Hepatocyte (in vitro differentiated cells): ENCODE results near the gene DOCK1. TPM values are rescaled to one million over a fixed set of nuclear protein-coding genes. Genes with fewer than 3 reads are reported as not detected.

ENCODE experiments used
- DNase-seq: peaks from one replicate; pipeline ENCODE4 v3.0.0-alpha.2; 2016; ENCODE audit warnings: low spot score
- H2AFZ ChIP-seq: fragments of 200-600 bp; sonication (generic); 2 replicates; pipeline ENCODE4 v1.6.0; 2016; ENCODE audit warnings: antibody characterized with exemption, mild to moderate bottlenecking
- H3K27ac ChIP-seq: fragments of 200-600 bp; sonication (generic); 2 replicates; pipeline ENCODE4 v1.5.1; 2016; ENCODE audit warnings: mild to moderate bottlenecking
- H3K27me3 ChIP-seq: fragments of 200-600 bp; sonication (generic); 2 replicates; pipeline ENCODE4 v1.6.1; 2016
- H3K36me3 ChIP-seq: fragments of 200-600 bp; sonication (generic); replicated peaks from 2 replicates; pipeline ENCODE4 v1.5.1; 2016; ENCODE audit warnings: low read depth; ENCODE audit not compliant: insufficient read depth
- H3K4me1 ChIP-seq: fragments of 200-600 bp; sonication (generic); 2 replicates; pipeline ENCODE4 v1.5.1; 2016; ENCODE audit warnings: mild to moderate bottlenecking, moderate library complexity; ENCODE audit not compliant: insufficient read depth
- H3K4me2 ChIP-seq: fragments of 200-600 bp; sonication (generic); 2 replicates; pipeline ENCODE4 v1.6.0; 2016
- H3K4me3 ChIP-seq: fragments of 200-600 bp; sonication (generic); 2 replicates; pipeline ENCODE4 v1.5.1; 2016; ENCODE audit warnings: mild to moderate bottlenecking
- H3K79me2 ChIP-seq: fragments of 200-600 bp; sonication (generic); 2 replicates; pipeline ENCODE4 v1.6.0; 2017; ENCODE audit warnings: mild to moderate bottlenecking
- H3K9me2 ChIP-seq: fragments of 200-600 bp; sonication (generic); replicated peaks from 2 replicates; pipeline ENCODE4 v1.6.0; 2017; ENCODE audit warnings: mild to moderate bottlenecking; ENCODE audit not compliant: insufficient read depth
- H3K9me3 ChIP-seq: fragments of 200-600 bp; sonication (generic); 2 replicates; pipeline ENCODE4 v1.5.1; 2016; ENCODE audit warnings: low read depth, mild to moderate bottlenecking
- H4K20me1 ChIP-seq: fragments of 200-600 bp; sonication (generic); 2 replicates; pipeline ENCODE4 v1.6.0; 2016; ENCODE audit warnings: mild to moderate bottlenecking; ENCODE audit not compliant: insufficient read depth, poor library complexity, severe bottlenecking
- EZH2 ChIP-seq: fragments of 200-600 bp; sonication (generic); IDR thresholded peaks from 2 replicates; pipeline ENCODE4 v1.6.1; 2016; ENCODE audit warnings: antibody characterized with exemption, mild to moderate bottlenecking, borderline replicate concordance
- EZH2phosphoT487 ChIP-seq: fragments of 200-600 bp; sonication (generic); IDR thresholded peaks from one replicate; pipeline ENCODE4 v1.6.1; 2018; ENCODE audit warnings: antibody characterized with exemption, mild to moderate bottlenecking, low read depth, moderate library complexity; ENCODE audit not compliant: unreplicated experiment, severe bottlenecking
- WGBS: methylation state at CpG from one replicate; pipeline ENCODE4 v1.1.6; 2016; ENCODE audit warnings: low lambda C conversion rate; ENCODE audit errors: missing lambda C conversion rate; 5-methylcytosine and 5-hydroxymethylcytosine counted together
- polyA plus RNA-seq: library from polyadenylated mRNA; unstranded; fragments of >200 nt; fragmentation: Nextera tagmentation; extraction: Ambion mirVana; gene quantifications from 2 replicates; pipeline ENCODE4 v1.2.1, GENCODE V29; 2016
- total RNA-seq: library from RNA; depleted of rRNA; stranded (reverse); fragments of >200 nt; gene quantifications from 2 replicates; pipeline ENCODE4 v1.2.3, GENCODE V29; 2014
- TF ChIP-seq, protein P1 (sequence below): fragments of 200-600 bp; sonication (generic); IDR thresholded peaks from 2 replicates; pipeline ENCODE4 v1.5.1; 2016; ENCODE audit warnings: antibody characterized with exemption, mild to moderate bottlenecking; ENCODE audit not compliant: poor library complexity

DOCK1 gene
- total and polyA plus RNA-seq, 2 experiments from 2014 or later, result 16.0 to 55.5 TPM

DNA sequence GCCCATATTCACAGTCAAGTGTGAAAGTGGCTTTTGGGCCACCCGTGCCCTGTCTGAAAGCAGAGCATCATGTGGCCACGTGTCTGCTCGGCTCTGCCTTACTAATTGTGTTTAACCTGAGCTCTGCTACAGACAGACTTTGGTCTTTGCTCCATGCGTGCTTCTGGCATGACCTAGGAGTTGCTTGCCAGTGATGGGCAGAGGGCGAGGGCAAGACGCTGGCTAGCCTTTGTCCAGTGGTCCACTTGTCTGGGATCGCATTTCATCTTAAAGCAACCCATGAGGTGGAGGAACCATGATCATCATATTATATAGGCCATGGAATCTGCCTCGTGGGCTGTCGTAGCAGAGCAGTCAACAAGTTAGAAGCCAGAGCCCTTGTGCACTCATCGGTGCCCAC, 414.5 kb downstream of the DOCK1 start:
- H3K27me3 ChIP-seq, result no peaks in the 10 kb centered on the region
- no peak overlapping the region for H3K4me2 ChIP-seq
- 98% methylated on average over 10 of the region's 10 CpGs for WGBS
- H3K27ac ChIP-seq, result no peak overlapping the region
- DNase-seq, result no peak
- no peaks in the 10 kb centered on the region for H3K9me3 ChIP-seq
- H3K79me2 ChIP-seq, result no peaks in the 10 kb centered on the region
- TF ChIP-seq, protein P1, sequence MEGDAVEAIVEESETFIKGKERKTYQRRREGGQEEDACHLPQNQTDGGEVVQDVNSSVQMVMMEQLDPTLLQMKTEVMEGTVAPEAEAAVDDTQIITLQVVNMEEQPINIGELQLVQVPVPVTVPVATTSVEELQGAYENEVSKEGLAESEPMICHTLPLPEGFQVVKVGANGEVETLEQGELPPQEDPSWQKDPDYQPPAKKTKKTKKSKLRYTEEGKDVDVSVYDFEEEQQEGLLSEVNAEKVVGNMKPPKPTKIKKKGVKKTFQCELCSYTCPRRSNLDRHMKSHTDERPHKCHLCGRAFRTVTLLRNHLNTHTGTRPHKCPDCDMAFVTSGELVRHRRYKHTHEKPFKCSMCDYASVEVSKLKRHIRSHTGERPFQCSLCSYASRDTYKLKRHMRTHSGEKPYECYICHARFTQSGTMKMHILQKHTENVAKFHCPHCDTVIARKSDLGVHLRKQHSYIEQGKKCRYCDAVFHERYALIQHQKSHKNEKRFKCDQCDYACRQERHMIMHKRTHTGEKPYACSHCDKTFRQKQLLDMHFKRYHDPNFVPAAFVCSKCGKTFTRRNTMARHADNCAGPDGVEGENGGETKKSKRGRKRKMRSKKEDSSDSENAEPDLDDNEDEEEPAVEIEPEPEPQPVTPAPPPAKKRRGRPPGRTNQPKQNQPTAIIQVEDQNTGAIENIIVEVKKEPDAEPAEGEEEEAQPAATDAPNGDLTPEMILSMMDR, result no peak
- no peak for TF ChIP-seq EZH2
- TF ChIP-seq EZH2phosphoT487, result no peak
- no peaks in the 10 kb centered on the region for H4K20me1 ChIP-seq
- no peaks in the 10 kb centered on the region for H3K36me3 ChIP-seq
- no peaks in the 10 kb centered on the region for H3K9me2 ChIP-seq
- H3K4me3 ChIP-seq, result no peak overlapping the region
- no peak overlapping the region for H2AFZ ChIP-seq
- H3K4me1 ChIP-seq, result no peaks in the 10 kb centered on the region

DNA sequence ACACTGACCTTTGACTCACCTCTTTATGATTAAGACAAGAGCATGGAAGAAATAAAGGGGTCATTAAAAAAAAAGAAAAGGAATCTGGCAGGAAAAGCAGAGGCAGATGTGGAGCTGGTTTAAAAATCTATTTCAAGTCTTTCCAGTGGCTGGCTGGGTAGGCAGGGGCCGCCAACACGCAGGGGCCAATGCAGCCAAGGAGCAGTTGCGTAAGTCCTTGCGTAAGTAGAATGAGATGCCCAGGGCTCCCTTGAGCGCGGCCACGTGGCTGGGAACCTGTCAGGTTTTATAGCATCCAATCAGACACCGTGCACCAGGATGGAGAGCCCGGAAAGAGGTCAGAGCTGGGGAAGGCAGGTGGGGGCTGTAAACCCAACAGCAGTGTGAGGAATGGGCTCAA, 414.9 kb downstream of the DOCK1 start:
- no peak overlapping the region for H3K4me2 ChIP-seq
- H3K4me1 ChIP-seq, result no peaks in the 10 kb centered on the region
- no peaks in the 10 kb centered on the region for H3K9me3 ChIP-seq
- WGBS, result 97% methylated on average over 9 of the region's 9 CpGs
- no peaks in the 10 kb centered on the region for H3K9me2 ChIP-seq
- TF ChIP-seq EZH2, result no peak
- TF ChIP-seq EZH2phosphoT487, result no peak
- TF ChIP-seq, protein P1, result no peak
- no peak overlapping the region for H3K27ac ChIP-seq
- no peak overlapping the region for H3K4me3 ChIP-seq
- no peaks in the 10 kb centered on the region for H3K36me3 ChIP-seq
- no peaks in the 10 kb centered on the region for H3K79me2 ChIP-seq
- H2AFZ ChIP-seq, result no peak overlapping the region
- H3K27me3 ChIP-seq, result no peaks in the 10 kb centered on the region
- no peak for DNase-seq
- H4K20me1 ChIP-seq, result no peaks in the 10 kb centered on the region

DNA sequence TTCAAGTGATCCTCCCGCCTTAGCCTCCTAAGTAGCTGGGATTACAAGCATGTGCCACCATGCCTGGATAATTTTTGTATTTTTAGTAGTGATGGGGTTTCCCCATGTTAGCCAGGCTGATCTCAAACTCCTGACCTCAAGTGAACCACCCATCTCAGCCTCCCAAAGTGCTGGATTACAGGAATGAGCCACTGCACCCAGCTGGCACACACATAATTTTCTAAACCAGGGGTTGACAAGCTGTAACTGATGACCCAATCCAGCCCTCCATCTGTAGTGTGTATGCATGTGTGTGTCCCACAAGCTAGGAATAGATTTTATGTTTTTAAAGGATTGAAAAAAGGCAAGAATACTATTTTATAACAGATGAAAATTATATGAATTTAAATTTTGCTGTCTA, 417.1 kb downstream of the DOCK1 start:
- TF ChIP-seq EZH2, result no peak
- TF ChIP-seq, protein P1, result no peak
- no peak for TF ChIP-seq EZH2phosphoT487
- no peaks in the 10 kb centered on the region for H3K36me3 ChIP-seq

DNA sequence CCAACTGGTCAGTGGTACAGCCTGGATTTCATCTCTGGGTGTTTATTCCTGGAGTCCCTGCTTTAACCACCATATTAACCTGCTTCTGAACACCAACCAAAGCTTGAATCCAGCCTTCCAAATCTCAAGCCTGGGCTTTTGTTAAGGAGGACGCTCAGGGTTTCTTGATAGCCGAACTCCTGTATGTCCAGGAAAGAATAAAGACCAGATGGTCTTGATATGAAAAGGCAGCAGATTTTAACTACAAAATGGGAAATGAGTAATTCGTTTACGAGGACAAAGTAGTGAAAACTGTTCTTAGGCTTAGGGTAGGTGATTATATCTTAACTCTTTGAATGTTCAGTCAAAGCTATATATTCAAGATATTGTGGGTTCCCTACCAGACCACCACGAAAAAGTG, 420.3 kb downstream of the DOCK1 start:
- no peak for DNase-seq
- TF ChIP-seq EZH2phosphoT487, result no peak
- no peak for TF ChIP-seq EZH2
- TF ChIP-seq, protein P1, result no peak
- Histone ChIP-seq H2AFZ (no peak overlapping the region), H3K9me2 (no peaks in the 10 kb centered on the region), H3K27ac (no peak overlapping the region), H4K20me1 (no peaks in the 10 kb centered on the region), H3K4me2 (no peak overlapping the region), H3K36me3 (no peaks in the 10 kb centered on the region), H3K4me3 (no peak overlapping the region), H3K27me3 (no peaks in the 10 kb centered on the region), H3K9me3 (no peaks in the 10 kb centered on the region), H3K79me2 (no peaks in the 10 kb centered on the region), H3K4me1 (no peaks in the 10 kb centered on the region)
- WGBS, result 79% methylated on average over 5 of the region's 5 CpGs

More for the DNA sequence above, 417.1 kb downstream of the DOCK1 start:
- no peaks in the 10 kb centered on the region for H3K4me1 ChIP-seq
- no peaks in the 10 kb centered on the region for H3K79me2 ChIP-seq
- 100% methylated on average over 1 of the region's 1 CpG for WGBS
- H4K20me1 ChIP-seq, result no peaks in the 10 kb centered on the region
- no peaks in the 10 kb centered on the region for H3K9me3 ChIP-seq
- no peak overlapping the region for H3K4me2 ChIP-seq
- H3K27me3 ChIP-seq, result no peaks in the 10 kb centered on the region
- H3K27ac ChIP-seq, result no peak overlapping the region
- DNase-seq, result no peak
- no peak overlapping the region for H2AFZ ChIP-seq
- no peaks in the 10 kb centered on the region for H3K9me2 ChIP-seq
- no peak overlapping the region for H3K4me3 ChIP-seq
